Gastroesophageal sphincter (tissue), 4 donors: ENCODE results near the gene VEPH1. TPM values are rescaled to one million over a fixed set of nuclear protein-coding genes. Genes with fewer than 3 reads are reported as not detected.

ENCODE experiments used
- ATAC-seq: fragments of 150-250 bp; one replicate; pipeline ENCODE4 v1.9.1; 2016; ENCODE audit warnings: mild to moderate bottlenecking, moderate library complexity
- H3K27ac ChIP-seq, 4 donors: fragments of 200-600 bp; sonication (generic) in 3 of 4; 1 replicate in 3 of 4; 2 replicates in 1 of 4; pipeline ENCODE4 v1.5.1; 2016 to 2019
- H3K27me3 ChIP-seq: fragments of 200-600 bp; sonication (generic); one replicate; pipeline ENCODE4 v1.5.1; 2019
- H3K36me3 ChIP-seq, 2 donors: fragments of 200-600 bp; sonication (generic); one replicate each; pipeline ENCODE4 v1.5.1; 2019; ENCODE audit warnings: control low read depth in 1 of 2
- H3K4me1 ChIP-seq, 3 donors: fragments of 200-600 bp; sonication (generic); 1 replicate in 2 of 3; 2 replicates in 1 of 3; pipeline ENCODE4 v1.5.1; 2016 to 2019; ENCODE audit warnings: control low read depth in 2 of 3
- H3K4me3 ChIP-seq, 2 donors: fragments of 200-600 bp; sonication (generic); one replicate each; pipeline ENCODE4 v1.5.1; 2019; ENCODE audit warnings: mild to moderate bottlenecking in 1 of 2, moderate library complexity in 1 of 2
- H3K9me3 ChIP-seq, 3 donors: fragments of 200-600 bp; sonication (generic); one replicate each; pipeline ENCODE4 v1.5.1; 2017 to 2019; ENCODE audit warnings: control low read depth in 2 of 3
- CTCF ChIP-seq, 4 experiments: fragments of 200-600 bp in 2 of 4; fragments of 450-650 bp in 2 of 4; sonication (generic) in 1 of 4; IDR thresholded peaks; one replicate each; pipeline ENCODE4 v1.5.1; 2017 to 2019; ENCODE audit warnings: antibody characterized with exemption in 4 of 4, mild to moderate bottlenecking in 2 of 4, moderate library complexity in 2 of 4
- EP300 ChIP-seq: sonication (generic); formaldehyde crosslinking; IDR thresholded peaks from one replicate; pipeline ENCODE4 v1.6.1; 2017; ENCODE audit warnings: antibody characterized with exemption, mild to moderate bottlenecking
- POLR2A ChIP-seq, 2 donors: fragments of 450-650 bp; IDR thresholded peaks; one replicate each; pipeline ENCODE4 v1.6.1; 2017; ENCODE audit warnings: antibody characterized with exemption in 2 of 2, mild to moderate bottlenecking in 2 of 2, moderate library complexity in 1 of 2
- POLR2AphosphoS5 ChIP-seq: sonication (generic); formaldehyde crosslinking; IDR thresholded peaks from one replicate; pipeline ENCODE4 v1.6.1; 2017; ENCODE audit warnings: antibody characterized with exemption
- WGBS, 2 donors: methylation state at CpG; one replicate each; pipeline ENCODE4 v1.1.5; 2018; ENCODE audit warnings: low coverage in 1 of 2; 5-methylcytosine and 5-hydroxymethylcytosine counted together
- total RNA-seq, 4 donors: library from RNA; depleted of rRNA; stranded (reverse); fragments of >200 nt; gene quantifications; one replicate each; pipeline ENCODE4 v1.1.0, GENCODE V29; 2016

Gene VEPH1
- total RNA-seq, 4 donors from 2014 or later: 0.62 to 2.3 (median 1.7) TPM

DNA sequence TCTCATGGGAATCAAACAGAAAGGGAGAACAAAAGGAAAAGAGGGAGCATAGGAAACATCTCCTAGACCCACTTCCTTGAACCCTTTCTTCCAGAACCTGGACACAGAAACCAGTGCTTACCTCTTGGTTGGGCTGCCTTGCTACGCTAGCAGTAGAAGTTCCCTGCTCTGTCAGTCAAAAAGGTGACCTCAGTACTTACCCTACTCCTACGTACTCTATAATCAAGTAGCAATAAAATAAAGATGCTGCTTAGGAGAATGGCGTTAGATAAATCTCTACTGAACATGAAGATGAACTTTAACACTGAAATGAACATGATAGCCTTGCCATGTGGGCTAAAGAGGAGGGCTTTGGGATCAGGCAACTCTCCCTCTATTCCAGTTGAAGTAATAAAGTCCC, 7.4 kb downstream of the VEPH1 start:
- TF ChIP-seq POLR2A (IDR thresholded peaks at IDR 0.05): no peak
- no peak for TF ChIP-seq EP300
- no peak for TF ChIP-seq POLR2AphosphoS5
- TF ChIP-seq CTCF (IDR thresholded peaks at IDR 0.05): no peak
- ATAC-seq: no peak
- peaks cover 4% of the 10 kb centered on the region for H3K27me3 ChIP-seq
- H3K4me3 ChIP-seq: no peak overlapping the region
- H3K4me1 ChIP-seq: peaks cover 0 to 16% (median 10%) of the 10 kb centered on the region in 3 donors
- H3K27ac ChIP-seq: no peak overlapping the region
- no peaks in the 10 kb centered on the region for H3K9me3 ChIP-seq
- no peaks in the 10 kb centered on the region for H3K36me3 ChIP-seq
- 88 to 100% methylated on average over 1 of the region's 3 CpGs for WGBS, 2 donors

DNA sequence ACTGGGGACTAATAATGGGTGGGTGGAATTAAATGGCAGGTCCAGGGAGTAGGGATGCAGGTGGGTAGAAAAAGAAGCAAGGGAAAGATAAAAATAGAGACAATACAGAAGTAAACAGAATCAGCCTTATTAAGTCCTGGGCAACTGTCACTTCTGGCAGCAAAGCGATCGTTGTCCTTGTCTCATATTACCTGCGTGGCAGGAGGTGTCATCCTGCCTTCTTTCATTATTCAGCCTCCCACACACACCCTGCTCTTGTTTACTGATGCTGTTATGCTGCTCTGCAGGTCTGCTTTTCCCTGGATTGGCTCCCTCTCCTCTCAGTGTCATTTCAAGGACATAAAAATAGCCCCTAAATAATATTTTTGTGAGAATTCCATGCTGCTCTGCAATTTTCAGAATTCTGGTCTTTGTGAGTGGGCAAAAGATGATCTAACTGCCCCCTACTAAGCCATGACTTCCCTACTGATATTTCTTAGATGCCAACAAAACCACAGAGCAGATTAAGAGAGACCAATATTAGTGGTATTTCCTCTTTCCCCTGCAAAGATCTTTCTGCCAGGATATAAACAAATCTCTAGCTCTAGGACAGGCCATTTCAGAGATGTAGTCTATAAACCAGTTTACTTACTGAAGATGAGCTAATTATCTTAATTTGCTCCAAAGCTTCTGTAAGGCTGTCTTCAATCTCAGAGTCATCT, 8.5 kb downstream of the VEPH1 start:
- WGBS, 2 donors: 69 to 93% methylated on average over 3 of the region's 3 CpGs

GRCh38 chr3:157493627-157494550, 9.3 kb downstream of the VEPH1 start:
- peak; percentile 13 for ATAC-seq
- no peak overlapping the region for H3K27ac ChIP-seq
- no peaks in the 10 kb centered on the region for H3K36me3 ChIP-seq
- no peaks in the 10 kb centered on the region for H3K27me3 ChIP-seq
- TF ChIP-seq CTCF (IDR thresholded peaks at IDR 0.05): peak; percentile 42 to 57 (median 51)
- TF ChIP-seq POLR2AphosphoS5: no peak
- peaks cover 0 to under 1% (median 0%) of the 10 kb centered on the region in 3 donors for H3K4me1 ChIP-seq
- WGBS, 2 donors: 74 to 85% methylated on average over 4 to 5 of the region's 5 CpGs
- no peaks in the 10 kb centered on the region for H3K9me3 ChIP-seq
- no peak overlapping the region for H3K4me3 ChIP-seq

More for the DNA sequence above, 8.5 kb downstream of the VEPH1 start:
- Histone ChIP-seq H3K4me3 (no peak overlapping the region), H3K27ac (no peak overlapping the region), H3K4me1 (peaks cover 0 to 9% (median 6%) of the 10 kb centered on the region in 3 donors), H3K36me3 (no peaks in the 10 kb centered on the region), H3K9me3 (no peaks in the 10 kb centered on the region), H3K27me3 (no peaks in the 10 kb centered on the region)
- no peak for TF ChIP-seq POLR2AphosphoS5
- ATAC-seq: no peak

GRCh38 chr3:157491136-157491535, 12.1 kb downstream of the VEPH1 start:
- H3K27me3 ChIP-seq: no peaks in the 10 kb centered on the region
- TF ChIP-seq POLR2A (IDR thresholded peaks at IDR 0.05) (no peak), CTCF (IDR thresholded peaks at IDR 0.05) (no peak), EP300 (no peak), POLR2AphosphoS5 (no peak)
- no peaks in the 10 kb centered on the region for H3K4me1 ChIP-seq
- no peaks in the 10 kb centered on the region for H3K36me3 ChIP-seq
- H3K9me3 ChIP-seq: no peaks in the 10 kb centered on the region
- no peak overlapping the region for H3K4me3 ChIP-seq
- 83 to 94% methylated on average over 2 of the region's 2 CpGs for WGBS, 2 donors
- ATAC-seq: no peak
- H3K27ac ChIP-seq: no peak overlapping the region

DNA sequence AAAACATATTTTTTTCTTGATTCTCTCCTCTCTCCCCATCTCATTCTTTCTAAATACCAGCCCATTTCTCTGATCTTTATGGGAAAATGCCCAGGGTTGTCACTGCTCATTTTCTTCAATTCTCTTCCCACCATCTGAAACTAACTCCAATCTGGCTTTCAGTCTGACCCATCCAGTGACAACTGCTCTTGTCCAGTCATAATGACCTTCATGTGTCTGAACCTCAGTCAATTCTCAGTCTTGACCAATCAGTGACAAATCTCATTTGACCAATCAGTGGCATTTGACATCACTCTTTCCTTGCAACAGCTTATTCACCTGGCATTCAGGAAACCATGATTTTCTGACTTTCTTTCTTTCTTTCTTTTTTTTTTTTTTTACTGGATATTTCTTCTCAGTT, 15.1 kb downstream of the VEPH1 start:
- ATAC-seq: no peak
- H3K27ac ChIP-seq: no peak overlapping the region
- H3K4me3 ChIP-seq: no peak overlapping the region
- TF ChIP-seq CTCF (IDR thresholded peaks at IDR 0.05) (no peak), POLR2AphosphoS5 (no peak), POLR2A (IDR thresholded peaks at IDR 0.05) (no peak), EP300 (no peak)
- no peaks in the 10 kb centered on the region for H3K36me3 ChIP-seq
- no peaks in the 10 kb centered on the region for H3K9me3 ChIP-seq
- H3K27me3 ChIP-seq: no peaks in the 10 kb centered on the region
- H3K4me1 ChIP-seq: no peaks in the 10 kb centered on the region
